CD4-positive, alpha-beta T cell treated with Interleukin-21 for 1 hour (primary cell): ENCODE measurements around the gene MTAP.

Experiments
- DNase-seq: peaks from one replicate; pipeline ENCODE4 v3.0.0-alpha.2; 2020

MTAP gene

GRCh38 chr9:21806644-21807043 is 4.2 kb downstream of the MTAP start:
- no peak for DNase-seq

- no peak for DNase-seq
These were observed 8.0 kb downstream of the MTAP start for GRCh38 chr9:21810388-21810787.

- no peak for DNase-seq
These were observed 8.4 kb downstream of the MTAP start for GRCh38 chr9:21810881-21811280.

- DNase-seq, result no peak
These were observed 9.5 kb downstream of the MTAP start for GRCh38 chr9:21811914-21812313.

GRCh38 chr9:21812415-21812814 is 10.0 kb downstream of the MTAP start:
- no peak for DNase-seq

GRCh38 chr9:21812946-21813568 is 10.6 kb downstream of the MTAP start:
- DNase-seq, result peak; percentile 77

- DNase-seq, result peak; percentile 87
These were observed 11.4 kb downstream of the MTAP start for GRCh38 chr9:21813575-21814473.

DNA sequence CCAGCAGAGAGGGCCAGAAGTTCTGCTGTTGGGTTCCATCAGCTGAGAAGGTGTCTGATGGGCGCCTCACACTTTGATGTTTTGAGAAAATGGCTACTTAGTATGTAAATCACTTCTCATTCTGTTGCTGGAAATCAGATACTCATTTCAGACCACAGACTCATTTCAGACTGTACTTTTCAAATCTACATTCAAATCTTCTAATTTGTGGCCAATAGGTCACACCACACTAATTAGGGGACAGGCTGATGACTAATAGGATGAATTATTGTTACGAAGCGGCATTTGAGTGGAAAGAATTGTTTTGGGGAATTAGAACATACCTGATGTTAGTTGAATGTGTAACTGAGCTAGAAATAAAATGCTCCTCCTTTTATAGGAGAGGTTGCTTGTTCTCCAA is 13.2 kb downstream of the MTAP start:
- no peak for DNase-seq

DNA sequence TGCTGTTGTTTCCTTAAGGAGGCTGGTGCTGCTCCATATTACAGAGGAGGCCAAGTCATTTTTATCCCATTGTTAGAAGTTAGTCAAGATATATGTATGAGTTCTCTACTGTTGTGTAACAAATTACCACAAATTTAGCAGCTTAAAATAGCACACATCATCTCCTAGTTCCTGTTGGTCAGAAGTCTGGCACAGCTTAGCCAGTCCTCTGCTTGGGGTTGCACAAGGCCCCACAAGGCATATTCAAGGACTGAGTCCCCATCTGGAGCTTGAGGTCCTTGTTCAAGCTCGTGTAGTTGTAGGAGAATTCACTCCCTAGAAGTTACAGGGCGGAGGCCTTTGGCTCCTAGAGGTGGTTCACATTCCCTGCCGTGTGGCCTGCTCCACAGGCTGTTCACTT is 14.7 kb downstream of the MTAP start:
- no peak for DNase-seq

GRCh38 chr9:21825637-21826036 is 23.2 kb downstream of the MTAP start:
- DNase-seq, result no peak

DNA sequence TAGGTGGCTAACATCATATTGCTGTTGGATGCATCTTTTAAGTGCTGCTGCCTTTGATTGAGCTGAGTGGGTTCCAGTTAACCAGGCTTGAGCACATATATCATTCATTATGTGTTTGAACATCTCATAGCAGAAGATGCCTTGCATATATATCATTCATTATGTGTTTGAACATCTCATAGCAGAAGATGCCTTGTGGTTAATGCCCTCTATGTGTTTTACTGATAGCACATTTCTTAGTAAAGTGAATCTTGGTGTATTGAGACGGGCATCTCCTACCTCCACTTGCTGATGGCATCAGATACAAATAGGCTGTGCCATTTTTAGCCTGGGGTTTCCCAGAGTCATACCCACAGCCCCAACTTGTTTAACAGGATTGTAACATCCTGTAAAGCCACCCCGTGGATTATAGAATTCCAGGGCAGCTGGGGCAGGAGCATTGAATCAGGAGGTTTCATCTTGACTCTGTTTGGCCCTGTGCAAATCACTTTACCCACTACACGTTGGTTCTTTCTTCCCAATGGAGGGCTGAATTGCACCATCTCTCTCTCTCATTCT is 26.5 kb downstream of the MTAP start:
- no peak for DNase-seq

DNA sequence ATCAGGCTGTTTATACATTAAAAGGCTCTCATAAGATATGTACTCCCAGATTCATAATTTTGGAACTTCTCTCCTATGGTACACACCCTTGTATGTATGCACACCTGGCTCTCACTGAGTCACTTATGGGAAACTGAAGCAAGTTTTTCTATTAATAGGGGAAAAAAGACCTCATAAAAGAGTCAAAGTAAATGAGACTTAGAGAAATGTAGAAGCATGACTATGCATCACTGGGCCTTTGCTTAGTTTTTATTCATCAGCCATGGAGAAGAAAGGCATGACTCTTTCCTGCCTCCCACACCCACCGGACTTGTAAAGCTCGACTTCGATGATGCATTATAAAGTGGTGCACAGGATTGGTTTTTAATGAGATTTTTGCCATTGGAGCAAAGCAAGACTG is 28.2 kb downstream of the MTAP start:
- DNase-seq, result no peak

GRCh38 chr9:21831841-21832509 is 29.5 kb downstream of the MTAP start:
- DNase-seq, result peak; percentile 17

GRCh38 chr9:21833090-21833801 is 30.8 kb downstream of the MTAP start:
- DNase-seq, result no peak

- no peak for DNase-seq
These were observed 32.7 kb downstream of the MTAP start for GRCh38 chr9:21835121-21835520.

DNA sequence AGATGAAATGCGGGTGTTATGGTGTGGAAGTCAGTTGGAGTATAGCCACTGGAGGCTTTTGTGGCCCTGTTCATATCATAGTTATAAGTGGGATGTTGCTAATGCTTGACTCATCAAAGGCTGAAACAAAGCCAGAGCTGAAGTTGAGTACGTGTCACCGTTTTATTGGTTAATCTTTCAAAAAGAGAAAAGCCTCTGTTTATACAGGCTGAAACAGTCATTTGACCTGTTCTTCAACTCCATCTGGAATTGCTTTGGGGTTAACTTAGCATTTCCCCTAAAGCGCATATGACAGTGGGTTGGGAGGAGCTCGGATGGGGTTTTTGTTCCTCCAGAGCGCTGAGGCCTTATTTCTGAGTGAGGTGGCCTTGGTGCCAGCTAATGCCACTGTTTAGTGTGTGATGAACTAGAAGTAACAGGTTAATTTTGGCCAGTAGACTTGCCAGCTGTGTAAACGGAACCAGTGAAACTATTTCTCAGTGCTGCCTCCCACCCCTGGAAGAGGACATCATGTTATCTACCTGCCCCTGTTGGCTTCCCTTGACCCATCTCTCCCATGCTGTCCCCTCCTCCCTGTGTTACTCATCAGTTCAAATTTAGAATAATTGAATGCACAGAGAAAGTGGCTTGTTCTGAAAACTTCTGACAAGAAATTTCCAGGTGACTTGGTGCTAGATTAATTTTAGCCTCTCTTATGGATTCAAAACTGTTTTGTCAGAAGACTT is 34.2 kb downstream of the MTAP start:
- no peak for DNase-seq

DNA sequence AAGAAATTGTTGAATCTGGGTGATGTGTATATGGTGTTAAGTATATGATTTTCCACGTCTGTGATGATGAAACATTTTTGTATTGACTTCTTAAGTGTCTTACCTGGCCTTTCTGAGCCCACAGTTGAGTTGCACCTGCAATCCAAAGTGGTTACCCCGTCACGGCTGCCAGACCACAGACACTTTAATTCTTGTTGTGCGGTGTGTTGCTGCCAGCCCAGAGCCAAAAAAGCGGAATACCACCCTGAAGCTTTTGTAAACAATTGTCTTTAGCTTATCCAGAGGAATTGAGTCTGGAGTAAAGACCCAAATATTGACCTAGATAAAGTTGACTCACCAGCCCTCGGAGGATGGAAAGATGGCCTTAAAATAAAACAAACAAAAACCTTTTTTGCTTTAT is 35.1 kb downstream of the MTAP start:
- no peak for DNase-seq

DNA sequence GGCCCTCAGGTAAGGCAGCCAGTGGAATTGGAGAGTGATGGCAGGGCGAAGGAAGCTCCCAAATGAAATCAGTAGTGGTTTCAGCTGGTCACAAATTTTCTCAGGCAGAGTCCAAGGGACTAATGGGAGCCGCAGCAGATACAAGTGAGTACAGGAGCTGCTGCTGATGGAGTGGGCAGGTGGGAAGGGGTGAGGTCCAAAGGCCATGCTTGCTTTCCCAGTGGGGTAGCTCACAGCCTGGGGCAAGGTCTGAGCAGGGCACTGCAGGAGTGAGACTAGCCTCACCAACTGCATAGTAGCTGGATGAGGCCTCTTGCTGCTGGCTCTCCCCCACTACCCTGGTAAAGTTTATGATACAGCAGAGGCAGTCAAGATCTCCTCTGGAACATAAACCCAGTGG is 38.2 kb downstream of the MTAP start:
- DNase-seq, result no peak

DNA sequence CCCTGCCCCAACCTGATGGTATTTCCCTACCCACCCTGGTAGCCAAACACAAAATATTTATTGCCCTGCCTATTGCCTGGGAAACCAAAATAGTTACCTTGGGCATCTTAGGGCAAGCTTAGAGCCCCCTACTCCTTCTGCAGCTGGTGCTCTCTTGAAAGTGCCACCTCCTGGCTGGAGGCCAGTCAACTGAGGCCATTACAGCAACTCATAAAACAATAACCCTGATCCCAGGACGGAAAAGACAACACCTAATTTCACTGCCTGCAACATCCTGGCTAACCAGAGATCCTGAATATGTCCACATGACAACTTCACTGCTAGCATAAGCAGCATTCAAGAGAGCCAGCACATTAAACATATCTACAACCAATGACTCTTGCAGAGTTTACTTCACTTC is 38.7 kb downstream of the MTAP start:
- no peak for DNase-seq

DNA sequence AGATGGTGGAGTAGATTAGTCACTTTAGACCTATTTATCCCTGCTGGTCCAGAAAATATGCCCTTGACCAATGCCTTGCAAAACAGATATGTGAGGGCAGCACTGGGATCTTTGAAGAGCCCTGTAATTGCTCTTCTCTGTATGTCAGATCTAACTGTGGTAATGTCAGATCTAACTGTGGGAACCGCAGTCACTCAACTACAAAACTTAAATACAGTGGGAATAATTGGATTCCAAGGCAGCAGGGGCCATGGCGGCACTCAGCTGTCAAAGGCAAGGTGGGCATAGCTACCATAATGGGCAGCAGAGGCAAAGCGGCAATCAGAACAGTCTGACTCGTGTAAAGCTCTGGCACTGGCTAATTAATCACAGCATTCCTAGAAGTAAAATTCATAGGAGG is 46.2 kb downstream of the MTAP start:
- no peak for DNase-seq

- peak; percentile 17 for DNase-seq
These were observed 50.3 kb downstream of the MTAP start for GRCh38 chr9:21852754-21853153.

DNA sequence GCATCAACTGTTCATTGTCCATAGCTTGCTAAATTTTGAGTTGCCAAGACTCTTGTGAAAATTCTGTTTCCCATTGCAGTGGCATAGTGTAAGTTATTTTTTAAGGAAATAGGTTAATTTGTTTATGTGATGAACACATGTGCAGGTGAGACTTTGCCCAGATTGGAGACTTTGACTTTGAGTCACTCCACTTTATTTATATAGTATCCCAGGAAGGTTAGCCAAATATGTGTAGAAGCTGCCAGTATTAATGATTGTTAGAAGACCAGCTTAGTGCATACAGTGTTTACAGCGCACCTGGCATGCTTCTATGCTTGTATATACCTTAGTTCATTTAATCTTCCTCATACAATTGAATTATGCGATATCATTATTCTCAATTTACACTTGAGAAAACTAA is 51.0 kb downstream of the MTAP start:
- DNase-seq, result no peak
